ENCODE data around the gene ERICH4. TPM values are rescaled to one million over a fixed set of nuclear protein-coding genes. Genes with fewer than 3 reads are reported as not detected.

ERICH4 gene, protein sequence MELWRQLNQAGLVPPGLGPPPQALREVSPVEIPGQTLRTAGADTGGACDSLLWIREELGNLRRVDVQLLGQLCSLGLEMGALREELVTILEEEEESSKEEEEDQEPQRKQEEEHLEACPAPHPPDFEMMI
- total RNA-seq (2014; rRNA removed; shearing (Covaris generic)) (not detected in 2 replicates), total RNA-seq (2022) (not detected in 2 replicates), Bru-seq, nascent RNA (not detected), BruChase-seq, experiment 1, labeled RNA remaining after a 6-hour chase (percentile 18 among the genes with signal in this experiment), BruChase-seq, experiment 2, labeled RNA remaining after a 2-hour chase (percentile 21 among the genes with signal in this experiment)
- long read RNA-seq, result 0 reads

GRCh38 chr19:41442473-41443355 is at the start of gene ERICH4:
TSS of gene ERICH4 (plus strand) at chr19:41443156. CDS start at chr19:41443170, 14 bp downstream.
- H3K36me3 ChIP-seq (ENCODE audit: insufficient read depth, low read length), result peaks cover 5% of the 10 kb centered on the region; the same call in 1 of the 2 replicates
- ChIA-PET POLR2A (no interaction called here), CTCF (ENCODE audit: unreplicated experiment) (interaction anchor here (0.6 kb wide), 1 partner anchor 1519 kb away, joined by 3 read pairs; no protein-coding TSS in a partner anchor)
- no peaks in the 10 kb centered on the region for H4K20me1 ChIP-seq (ENCODE audit: insufficient read depth, low read length)
- no peak within 1 kb of the TSS for H3K27ac ChIP-seq (ENCODE audit: low read depth, low read length, poor library complexity, severe bottlenecking)
- no peak within 1 kb of the TSS for H3K4me3 ChIP-seq (ENCODE audit: low read depth, low read length, poor library complexity, severe bottlenecking)
- H2AFZ ChIP-seq (ENCODE audit: low read length), result peak within 1 kb of the TSS; percentile 40; the same call in 1 of the 2 replicates
- intact Hi-C loops (cut with micrococcal nuclease; ENCODE audit: unreplicated experiment), result loop anchor here (5.0 kb wide), 1 partner anchor 180 kb away; the partner anchor contains the start of gene HNRNPUL1
- H3K79me2 ChIP-seq (ENCODE audit: insufficient read depth, low read depth, low read length), result peaks cover 16% of the 10 kb centered on the region; the same call in 1 of the 2 replicates
- DNase-seq (ENCODE audit: low spot score), result no peak
- BruUV-seq (replicated peaks), result no TSS peak
- peaks cover 26% of the 10 kb centered on the region for H3K4me1 ChIP-seq (ENCODE audit: insufficient read depth, low read length, poor library complexity, severe bottlenecking)
- no peak for TF ChIP-seq EZH2phosphoT487 (IDR thresholded peaks at IDR 0.05; ENCODE audit: borderline replicate concordance, low read depth, low read length)
- TF ChIP-seq, protein P1, sequence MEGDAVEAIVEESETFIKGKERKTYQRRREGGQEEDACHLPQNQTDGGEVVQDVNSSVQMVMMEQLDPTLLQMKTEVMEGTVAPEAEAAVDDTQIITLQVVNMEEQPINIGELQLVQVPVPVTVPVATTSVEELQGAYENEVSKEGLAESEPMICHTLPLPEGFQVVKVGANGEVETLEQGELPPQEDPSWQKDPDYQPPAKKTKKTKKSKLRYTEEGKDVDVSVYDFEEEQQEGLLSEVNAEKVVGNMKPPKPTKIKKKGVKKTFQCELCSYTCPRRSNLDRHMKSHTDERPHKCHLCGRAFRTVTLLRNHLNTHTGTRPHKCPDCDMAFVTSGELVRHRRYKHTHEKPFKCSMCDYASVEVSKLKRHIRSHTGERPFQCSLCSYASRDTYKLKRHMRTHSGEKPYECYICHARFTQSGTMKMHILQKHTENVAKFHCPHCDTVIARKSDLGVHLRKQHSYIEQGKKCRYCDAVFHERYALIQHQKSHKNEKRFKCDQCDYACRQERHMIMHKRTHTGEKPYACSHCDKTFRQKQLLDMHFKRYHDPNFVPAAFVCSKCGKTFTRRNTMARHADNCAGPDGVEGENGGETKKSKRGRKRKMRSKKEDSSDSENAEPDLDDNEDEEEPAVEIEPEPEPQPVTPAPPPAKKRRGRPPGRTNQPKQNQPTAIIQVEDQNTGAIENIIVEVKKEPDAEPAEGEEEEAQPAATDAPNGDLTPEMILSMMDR (conservative IDR thresholded peaks at IDR 0.05; ENCODE audit: low read length), result no peak
- H3K9me2 ChIP-seq (ENCODE audit: insufficient read depth, low read length), result no peaks in the 10 kb centered on the region
- no peak within 1 kb of the TSS for H3K4me2 ChIP-seq (ENCODE audit: low read length)
- H3K9me3 ChIP-seq (ENCODE audit: low read length), result no peaks in the 10 kb centered on the region

- intact Hi-C loops (cut with micrococcal nuclease; ENCODE audit: unreplicated experiment), result no loop called here
- no peak for DNase-seq (ENCODE audit: low spot score)
- POLR2A ChIA-PET, result no interaction called here
- H3K4me3 ChIP-seq (ENCODE audit: low read depth, low read length, poor library complexity, severe bottlenecking), result peak overlapping the region; percentile 96
- no TSS peak for BruUV-seq (replicated peaks)
- H3K9me3 ChIP-seq (ENCODE audit: low read length), result no peaks in the 10 kb centered on the region
- H3K4me1 ChIP-seq (ENCODE audit: insufficient read depth, low read length, poor library complexity, severe bottlenecking), result peaks cover 29% of the 10 kb centered on the region
- peak overlapping the region; percentile 87 for H3K4me2 ChIP-seq (ENCODE audit: low read length)
- H3K79me2 ChIP-seq (ENCODE audit: insufficient read depth, low read depth, low read length), result peaks cover 34% of the 10 kb centered on the region
- no peaks in the 10 kb centered on the region for H4K20me1 ChIP-seq (ENCODE audit: insufficient read depth, low read length)
- no peak for TF ChIP-seq EZH2phosphoT487 (IDR thresholded peaks at IDR 0.05; ENCODE audit: borderline replicate concordance, low read depth, low read length)
- TF ChIP-seq, protein P1 (conservative IDR thresholded peaks at IDR 0.05; ENCODE audit: low read length), result no peak
- H3K27ac ChIP-seq (ENCODE audit: low read depth, low read length, poor library complexity, severe bottlenecking), result no peak overlapping the region
- no peak overlapping the region for H2AFZ ChIP-seq (ENCODE audit: low read length)
- H3K36me3 ChIP-seq (ENCODE audit: insufficient read depth, low read length), result peaks cover 21% of the 10 kb centered on the region
- no peaks in the 10 kb centered on the region for H3K9me2 ChIP-seq (ENCODE audit: insufficient read depth, low read length)
- CTCF ChIA-PET (ENCODE audit: unreplicated experiment), result no interaction called here
Observed at GRCh38 chr19:41395355-41395754, 47.6 kb upstream of the ERICH4 start.

All from OCI-LY7 (cell line).